CD4-positive, alpha-beta T cell treated with Interferon alpha-2 for 1 hour (primary cell): ENCODE measurements around the gene SPR.

Experiments used
- DNase-seq, 2 donors: peaks; one replicate each; pipeline ENCODE4 v3.0.0-alpha.2; 2020 to 2022

The SPR gene

DNA sequence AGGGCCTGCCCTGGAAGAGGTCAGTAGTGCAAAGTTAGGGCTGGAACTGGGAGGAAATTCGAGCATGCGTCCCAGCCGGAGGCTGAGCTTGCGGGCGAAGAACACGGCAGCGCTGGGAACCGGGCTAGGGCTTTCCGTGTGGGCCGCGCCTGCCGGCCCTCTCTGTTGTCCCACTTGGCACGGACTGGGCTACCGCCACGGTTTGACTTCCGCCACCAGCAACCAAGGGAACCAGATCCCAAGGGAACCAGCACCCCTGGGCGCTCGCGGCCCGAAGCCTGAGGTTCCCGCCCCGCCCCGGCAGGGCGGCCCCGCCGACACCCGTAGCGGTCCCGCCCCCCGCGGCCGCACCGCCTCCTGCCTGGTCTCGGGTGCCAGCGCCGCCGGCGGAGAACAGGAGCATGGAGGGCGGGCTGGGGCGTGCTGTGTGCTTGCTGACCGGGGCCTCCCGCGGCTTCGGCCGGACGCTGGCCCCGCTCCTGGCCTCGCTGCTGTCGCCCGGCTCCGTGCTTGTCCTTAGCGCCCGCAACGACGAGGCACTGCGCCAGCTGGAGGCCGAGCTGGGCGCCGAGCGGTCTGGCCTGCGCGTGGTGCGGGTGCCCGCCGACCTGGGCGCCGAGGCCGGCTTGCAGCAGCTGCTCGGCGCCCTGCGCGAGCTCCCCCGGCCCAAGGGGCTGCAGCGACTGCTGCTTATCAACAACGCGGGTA, at the start of gene SPR:
Gene SPR, plus strand, starts transcription at position 377 of the 708 bp plus-strand sequence. Its CDS starts 25 bp downstream, at position 402.
- DNase-seq, result peak; percentile 28 to 44

DNA sequence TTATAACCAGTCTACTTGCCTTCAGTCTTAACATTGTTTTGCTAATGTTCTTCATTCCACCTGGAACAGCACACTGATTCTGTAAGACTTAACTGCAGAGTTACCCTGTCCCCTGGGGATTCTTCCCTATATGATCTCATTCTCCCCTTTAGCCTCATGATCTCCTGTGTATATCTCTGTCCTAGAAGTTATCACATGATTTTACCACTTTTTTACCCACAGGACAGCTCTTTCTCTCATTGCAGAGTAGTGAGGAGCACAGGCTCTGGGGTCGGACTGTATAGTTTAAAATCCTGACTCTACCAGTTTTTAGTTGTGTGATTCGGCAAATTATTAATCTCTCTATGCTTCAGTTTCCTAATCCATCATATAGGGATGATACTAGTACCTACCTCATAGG, 47.1 kb upstream of the SPR start:
- no peak for DNase-seq

DNA sequence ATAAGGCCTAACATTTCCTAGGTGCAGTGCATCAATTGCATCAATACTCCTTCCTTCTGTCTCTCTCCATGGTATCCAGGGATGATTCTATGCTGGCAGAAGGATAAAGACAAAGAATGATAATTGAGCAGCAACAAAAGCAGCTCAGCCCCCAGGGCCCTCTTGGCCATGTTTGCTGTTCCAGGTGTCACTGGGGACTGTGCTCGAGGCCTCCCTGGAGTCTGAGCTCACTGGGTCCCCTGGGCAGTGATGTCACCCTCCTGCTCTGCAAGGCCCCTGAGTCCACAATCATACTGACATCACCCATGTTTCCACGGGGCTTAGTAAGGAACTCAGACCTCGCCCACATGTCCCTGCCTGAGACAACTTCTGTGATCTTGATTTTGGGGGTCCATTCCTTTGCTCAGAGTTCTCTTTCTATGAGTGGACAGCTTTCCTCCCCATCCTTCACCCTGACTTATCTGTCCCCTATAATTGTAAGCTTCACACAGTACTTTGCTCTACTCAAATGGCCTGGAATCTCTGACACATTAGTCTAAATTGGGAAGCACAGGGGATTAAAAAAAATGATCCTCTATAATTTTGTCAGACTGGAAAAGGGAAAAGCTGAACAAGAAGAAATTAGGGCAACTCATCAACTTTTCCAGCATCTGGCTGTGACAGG, 45.6 kb upstream of the SPR start:
- DNase-seq, result no peak

DNA sequence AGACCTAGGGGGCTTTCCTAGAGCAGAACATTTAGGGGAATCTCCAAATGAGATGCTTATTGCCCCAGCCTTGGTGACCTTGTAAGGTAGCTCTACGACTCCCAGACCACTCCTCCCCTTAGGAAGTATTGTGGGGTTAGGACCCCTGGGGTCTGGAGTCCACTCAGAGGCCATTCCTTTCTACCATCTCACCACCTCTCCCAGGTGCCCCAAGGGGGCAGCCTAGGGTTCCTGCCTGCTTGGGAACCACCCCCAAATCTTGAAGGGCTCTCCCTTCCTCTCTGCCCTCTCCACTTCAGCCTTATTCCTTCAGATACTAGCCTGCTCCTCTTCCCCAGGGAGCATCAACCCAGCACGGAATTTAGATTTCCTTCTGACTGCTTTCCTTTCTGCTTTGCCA, 43.9 kb upstream of the SPR start:
- no peak for DNase-seq

DNA sequence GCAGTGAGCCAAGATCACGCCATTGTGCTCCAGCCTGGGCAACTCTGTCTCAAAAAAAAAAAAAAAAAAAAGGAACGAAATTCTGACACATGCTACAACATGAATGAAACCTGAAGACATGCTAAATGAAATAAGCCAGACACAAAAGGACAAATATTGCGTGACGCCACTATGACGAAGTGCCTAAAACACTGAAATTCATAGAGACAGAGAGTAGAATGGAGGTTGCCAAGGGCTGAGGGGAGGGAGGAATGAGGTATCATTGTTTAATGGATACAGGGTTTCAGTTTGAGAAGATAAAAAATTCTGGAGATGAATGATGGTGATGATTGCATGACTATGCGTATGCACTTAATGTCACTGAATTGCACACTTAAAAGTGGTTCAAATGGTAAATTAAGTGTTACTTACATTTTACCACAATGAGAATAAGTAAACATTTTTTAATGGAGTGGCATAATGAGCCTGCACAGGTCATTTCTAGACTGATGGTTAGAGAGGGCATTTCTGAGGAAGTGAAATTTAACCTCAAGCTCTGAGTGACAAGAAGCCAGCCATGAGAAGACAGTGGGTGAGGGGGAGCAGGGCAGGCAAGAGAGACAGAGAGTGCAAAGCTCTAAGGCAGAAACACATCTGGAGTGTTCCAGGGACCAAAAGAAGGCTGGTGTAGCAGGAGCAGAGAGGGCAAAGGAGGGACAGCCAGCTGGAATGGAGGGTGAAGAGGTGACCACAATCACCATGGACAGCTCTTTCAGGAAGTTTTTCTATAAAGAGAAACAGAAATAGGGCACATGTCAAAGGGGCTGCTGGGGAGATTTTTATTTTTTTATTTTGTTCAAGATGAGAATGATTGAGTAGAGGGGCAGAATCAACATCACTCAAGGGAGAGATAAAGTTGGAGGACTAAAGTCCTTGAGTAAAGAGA, 40.8 kb upstream of the SPR start:
- no peak for DNase-seq

DNA sequence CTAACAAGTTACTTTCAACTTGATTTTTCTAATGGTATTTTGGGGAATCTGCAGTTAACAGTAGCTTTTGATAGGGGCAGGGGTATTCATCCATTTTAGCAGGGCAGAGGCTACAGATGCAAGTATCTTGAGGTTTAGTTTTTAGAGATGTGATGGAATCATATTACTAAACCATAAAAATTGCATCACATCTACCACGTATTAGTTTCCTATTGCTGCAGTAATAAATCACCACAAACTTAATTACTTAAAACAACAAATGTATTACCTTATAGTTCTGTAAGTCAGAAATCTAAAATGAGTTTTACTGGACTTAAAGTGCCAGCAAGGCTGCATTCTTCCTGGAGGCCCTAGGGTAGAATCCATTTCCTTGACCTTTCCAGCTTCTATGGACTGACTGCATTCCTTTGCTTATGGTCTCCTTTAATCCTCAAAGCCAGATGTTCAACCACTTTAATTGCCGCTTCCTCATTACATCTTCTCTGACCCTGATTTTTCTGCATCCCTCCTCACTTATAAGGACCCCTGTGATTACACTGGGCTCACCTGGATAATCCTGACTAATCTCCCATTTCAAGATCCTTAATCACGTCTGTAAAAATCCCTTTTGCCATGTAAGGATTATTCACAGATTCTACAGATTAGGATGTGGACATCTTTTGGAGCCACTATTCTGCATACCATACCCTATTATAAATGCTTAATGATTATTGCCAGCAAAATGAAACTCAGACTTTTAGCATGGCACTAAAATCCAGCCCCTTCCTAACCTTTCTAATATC, 39.5 kb upstream of the SPR start:
- DNase-seq, result no peak

DNA sequence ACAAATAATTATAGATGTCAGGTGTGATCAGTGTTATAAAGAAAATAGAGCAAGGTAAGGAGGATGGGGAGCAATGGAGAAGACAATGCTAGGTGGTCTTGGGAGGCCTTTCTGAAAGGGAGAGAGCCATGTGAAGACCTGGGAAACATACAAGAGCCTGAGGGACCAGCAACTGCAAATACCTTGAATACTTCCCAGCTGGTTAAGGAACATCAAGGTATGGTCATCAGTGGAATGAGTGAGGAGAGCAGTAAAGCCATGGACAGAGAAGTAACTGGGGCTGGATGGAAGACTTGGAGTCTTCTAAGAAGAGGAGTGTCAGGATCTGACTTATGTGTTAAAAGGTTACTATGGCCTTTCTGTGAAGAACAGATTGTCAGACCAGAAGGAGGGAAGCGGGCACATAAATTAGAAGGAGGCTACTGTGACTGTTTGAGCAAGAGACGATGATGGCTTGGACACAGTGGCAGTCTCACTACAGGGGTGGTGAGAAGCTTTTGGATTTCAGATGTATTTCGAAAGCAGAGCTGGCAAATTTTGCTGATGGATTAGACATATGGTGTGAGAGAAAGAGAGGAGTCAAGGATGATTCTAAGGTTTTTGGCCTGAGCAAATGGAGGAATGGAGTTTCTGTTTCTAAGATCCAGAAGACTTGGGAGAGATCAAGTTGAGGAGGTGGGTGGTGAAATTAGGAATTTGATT, 38.6 kb upstream of the SPR start:
- no peak for DNase-seq

DNA sequence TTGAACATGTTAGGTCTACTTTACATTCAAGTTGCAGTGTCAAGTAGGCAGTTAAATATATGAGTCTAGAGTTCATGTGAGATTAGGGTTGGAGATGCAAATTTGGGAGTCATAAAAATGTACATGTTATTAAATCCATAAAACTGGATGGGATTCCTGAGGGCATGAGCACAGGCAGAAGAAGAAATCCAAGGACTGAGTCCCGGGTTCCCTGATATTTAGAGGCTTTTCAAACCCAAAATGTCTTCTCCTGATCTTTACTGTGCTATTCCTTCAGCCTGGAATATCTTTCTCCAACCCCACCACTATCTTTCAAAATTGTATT, 38.1 kb upstream of the SPR start:
- DNase-seq, result no peak

DNA sequence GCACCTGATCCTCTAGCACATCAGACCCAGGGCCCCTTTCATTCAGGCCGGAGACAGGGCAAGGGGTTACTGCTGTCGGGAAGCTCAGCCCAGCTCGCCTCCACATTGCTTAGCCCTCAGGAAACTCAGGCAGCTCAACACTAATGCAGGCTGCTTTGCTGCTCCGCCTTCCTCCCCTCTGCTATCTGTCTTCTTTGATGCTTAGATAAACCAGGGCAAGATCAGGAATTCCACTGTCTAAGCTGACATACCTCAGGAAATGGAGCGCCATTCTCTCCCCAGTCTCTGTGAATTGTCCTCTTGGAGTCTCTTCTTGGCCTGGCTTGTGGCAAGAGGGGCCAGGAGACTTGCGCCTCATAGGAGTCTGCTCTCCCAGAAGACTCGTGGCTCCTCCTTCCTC, 35.9 kb upstream of the SPR start:
- DNase-seq, result no peak

DNA sequence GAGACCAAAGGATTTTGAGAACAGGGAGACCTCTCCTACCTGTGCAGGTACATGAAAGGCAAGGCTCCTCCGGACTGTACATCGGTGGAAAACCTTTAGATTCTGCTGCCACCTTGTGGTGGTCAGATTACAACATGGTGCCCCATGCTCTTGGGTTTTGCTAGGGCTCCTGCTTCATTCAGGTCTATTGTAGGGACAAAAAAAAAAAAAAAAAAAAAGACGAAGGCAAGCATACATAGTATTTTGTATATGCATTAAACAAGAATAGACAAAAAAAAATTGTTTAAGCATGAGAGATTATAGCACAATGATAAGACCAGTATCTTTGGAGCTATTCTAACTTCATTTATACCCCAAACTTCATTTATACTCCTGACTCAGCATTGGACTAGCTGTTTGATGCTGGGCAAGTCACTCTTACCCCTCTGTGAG, 27.4 kb upstream of the SPR start:
- peak; percentile 52 to 74 for DNase-seq

DNA sequence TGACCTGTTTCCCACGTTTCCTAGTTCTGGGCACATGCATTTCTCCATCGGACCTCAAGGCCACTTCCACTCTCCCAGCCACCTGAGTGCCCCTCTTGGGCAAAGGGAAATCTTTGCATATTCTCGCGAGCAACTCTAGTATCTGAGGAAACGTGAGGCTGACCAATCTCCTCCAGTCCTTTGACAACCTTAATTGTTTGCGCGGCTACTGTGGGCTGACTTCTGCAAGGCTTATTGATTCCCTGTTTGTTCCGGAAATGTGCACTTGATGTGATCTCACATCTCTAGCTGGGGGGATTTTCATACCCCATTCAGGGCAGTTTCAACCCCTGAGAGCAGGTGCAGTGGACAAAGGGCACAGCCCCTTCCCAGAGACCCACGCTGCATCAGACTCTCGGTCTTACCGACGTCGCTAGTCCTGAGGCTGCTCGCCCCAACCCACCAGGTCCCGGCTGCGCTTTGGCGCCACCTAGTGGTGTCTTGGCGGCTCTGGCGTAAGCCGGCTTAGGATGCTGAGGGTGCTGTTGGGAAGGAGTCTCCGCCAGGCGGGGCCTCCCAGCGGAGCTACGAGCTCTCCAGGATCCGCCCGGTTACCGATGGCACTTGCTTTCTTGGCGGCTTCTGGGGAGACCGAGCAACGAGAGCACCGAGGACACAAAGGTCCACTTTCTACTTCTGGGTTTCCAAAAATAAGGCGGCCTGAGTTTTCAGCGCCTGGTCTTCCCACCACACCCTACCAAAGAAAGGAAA, 24.8 kb upstream of the SPR start:
- DNase-seq, result peak; percentile 80 to 86

DNA sequence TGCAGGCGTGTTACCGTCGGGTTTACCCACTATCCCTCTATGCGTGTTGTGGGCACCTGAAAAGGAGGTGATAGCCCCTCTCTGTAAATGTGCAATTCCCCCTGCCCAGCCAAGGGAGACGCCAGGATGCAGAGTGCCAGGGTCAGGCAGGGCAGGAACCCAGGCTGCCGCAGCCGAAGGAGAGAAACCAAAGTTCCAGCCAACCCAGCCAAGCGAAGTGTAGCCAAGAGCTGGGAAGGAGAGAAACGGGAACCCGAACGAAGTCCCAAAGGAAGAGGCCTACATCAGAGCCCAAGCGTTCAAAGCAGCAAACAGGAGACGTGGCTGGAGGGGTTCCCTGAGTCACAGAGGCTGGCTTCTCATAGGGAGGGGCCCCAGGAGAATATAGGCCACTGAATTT, 24.2 kb upstream of the SPR start:
- DNase-seq, result no peak

DNA sequence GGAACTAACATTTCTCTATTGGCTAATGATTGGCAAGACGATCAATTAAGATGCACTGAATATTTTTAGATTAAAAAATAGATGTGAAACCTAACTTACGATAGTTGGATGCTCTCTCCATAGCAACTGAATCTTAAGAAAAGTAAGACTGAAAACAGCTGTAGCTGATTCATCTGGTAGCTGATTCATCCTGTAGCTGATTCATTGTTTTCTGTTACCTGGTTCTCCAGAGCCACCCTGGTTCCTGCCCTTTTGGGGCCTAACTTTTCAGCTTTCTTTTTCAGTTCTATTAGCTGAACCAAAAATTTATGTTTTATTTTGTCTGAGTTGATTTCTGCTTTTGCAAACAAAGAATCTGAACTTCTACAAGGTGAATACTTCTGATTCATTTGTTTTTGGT, 22.7 kb upstream of the SPR start:
- no peak for DNase-seq

DNA sequence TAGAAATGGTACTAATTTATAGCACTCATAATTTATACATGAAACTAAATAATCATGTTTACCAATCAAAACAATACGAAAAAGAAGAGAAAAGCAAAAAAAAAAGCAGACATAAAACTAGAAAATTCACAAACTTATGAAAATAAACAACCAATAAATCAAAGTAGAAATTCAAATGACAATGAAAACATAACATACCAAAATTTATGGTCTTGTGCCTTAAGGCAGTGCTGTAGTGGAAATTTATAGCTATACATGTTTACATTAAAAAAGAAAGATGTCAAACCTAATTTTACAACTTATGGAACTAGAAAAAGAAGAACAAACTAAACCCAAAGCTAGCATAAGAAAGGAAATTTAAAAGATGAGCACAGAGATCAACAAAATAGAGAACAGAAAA, 16.1 kb upstream of the SPR start:
- no peak for DNase-seq

DNA sequence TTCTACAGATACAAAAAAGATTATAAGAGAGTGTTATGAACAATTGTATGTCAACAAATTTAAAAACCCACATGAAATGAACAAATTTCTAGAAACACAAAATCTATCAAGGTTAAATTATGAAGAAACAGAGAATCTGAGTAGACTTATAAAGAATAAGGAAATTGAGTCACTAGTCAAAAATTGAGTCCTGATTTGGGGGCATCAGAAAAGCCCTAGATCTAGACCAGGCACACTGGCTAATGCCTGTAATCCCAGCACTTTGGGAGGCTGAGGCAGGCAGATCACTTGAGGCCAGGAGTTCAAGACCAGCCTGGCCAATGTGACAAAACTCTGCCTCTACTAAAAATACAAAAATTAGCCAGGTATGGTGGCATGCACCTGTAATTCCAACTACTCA, 15.3 kb upstream of the SPR start:
- no peak for DNase-seq

DNA sequence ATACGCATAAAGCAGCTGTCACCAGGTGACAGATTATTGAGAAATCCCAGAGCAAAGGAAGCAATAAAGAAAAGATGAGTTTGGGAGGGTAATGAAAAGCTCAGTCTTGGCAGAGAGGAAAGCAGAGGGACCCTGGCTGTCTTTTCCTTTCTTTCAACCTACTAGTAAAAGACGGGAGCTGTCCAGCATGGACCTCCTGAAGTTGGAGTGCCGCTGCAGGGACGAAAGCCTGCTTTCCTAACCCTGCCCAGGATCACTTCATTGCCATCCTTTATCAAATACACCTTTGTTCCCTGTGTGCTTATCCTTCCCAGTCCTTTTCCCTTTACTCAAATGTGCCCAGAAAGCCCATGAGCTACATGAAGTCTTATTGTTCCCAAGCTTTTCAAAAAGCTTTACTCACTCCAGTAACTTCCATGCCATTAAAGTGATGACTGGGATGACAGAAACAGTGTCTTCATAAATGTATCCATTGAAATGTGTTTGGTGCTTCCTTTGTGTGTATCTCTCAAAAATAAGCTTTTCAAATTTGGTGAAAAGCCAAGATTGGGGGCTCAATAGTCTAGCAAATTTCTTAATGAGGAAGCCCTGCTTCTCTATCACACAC, 3.7 kb upstream of the SPR start:
- peak in 1 of 2 donors; percentile 8 for DNase-seq

DNA sequence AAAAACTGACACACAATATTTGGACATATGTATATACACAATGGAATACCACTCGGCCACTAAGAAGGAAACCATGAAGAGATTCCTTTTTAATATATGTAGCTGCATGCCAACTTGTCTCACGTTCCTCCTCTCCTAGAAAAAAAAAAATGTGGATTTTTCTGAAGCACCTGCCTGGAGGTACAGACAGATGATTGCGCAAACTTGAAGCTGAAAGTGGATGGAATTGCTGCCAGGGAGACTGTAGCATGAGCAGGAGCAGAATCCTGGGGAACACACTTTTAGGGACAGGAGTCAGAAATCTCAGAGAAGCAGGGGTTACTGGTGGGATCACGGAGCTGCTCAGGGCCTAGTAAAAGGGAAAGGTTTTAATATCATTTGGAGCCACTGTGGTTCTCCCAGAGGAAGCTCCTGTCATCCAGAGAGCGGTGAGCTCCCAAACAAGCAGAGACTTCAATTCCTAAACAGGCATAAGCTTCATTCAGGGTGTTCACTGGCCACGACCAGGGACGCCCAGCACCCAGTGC, 640 bp upstream of the SPR start:
- DNase-seq, result no peak

DNA sequence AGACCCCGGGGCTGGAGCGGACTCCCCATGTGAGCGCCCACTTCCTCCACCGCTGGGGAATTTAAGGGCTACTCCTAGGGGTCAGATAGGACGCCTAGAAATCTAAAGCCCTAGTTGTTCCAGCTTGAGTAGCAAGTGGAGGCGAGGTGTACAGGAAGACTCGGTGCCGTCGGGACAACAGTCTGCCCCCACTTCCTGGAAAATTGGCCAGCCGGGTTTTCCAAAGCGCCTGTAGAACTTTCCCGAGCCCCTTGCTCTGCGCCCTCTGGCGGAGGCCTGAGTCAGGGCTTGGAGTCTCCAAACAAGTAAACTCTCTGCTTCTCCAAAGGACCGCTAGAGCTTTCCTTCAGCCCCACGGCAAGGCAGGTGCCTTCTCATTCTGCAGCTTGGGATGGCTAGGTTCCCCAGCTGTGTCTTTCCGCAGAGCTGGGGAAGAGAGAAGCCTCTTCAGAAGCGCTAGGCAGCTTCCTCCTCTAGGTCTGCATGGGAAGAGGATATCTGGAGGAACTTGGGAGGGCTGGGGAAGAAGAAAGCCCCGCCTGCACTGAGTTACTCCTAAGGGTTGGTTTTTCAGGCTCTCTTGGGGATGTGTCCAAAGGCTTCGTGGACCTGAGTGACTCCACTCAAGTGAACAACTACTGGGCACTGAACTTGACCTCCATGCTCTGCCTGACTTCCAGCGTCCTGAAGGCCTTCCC, 681 bp downstream of the SPR start:
- DNase-seq, result peak; percentile 39 to 49

DNA sequence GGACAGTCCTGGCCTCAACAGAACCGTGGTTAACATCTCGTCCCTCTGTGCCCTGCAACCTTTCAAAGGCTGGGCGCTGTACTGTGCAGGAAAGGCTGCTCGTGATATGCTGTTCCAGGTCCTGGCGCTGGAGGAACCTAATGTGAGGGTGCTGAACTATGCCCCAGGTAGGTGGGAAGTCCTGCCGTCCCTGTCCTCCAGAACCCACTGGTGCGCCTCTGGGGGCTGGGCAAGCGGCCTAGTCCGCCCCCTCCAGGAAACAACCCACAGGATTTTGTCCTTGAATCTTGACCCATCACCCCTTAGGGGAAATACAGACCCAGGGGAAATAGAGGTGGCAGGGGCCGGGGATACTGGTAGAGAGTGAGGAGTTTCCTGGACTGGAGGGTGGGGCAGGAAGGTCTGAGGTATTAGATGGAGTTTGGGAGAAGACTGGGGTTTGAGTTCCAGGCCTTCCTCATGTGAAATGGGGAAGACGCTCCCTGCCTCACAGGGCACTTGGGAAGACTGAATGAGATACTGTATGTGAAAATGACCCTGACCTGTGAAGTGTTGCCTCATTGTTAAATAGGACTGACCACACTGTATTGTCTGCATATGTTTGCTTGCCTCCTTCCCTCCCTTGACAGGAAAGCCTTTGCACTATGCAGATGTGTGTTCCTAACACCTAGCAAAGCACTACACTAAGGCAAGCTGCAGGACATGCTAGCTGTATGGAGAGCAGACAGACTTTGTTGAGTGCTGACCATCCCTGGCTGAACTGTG, 1.4 kb downstream of the SPR start:
- no peak for DNase-seq
